H9 (cell line): ENCODE measurements around the gene CSNK1G1. TPM values are rescaled to one million over a fixed set of nuclear protein-coding genes. Genes with fewer than 3 reads are reported as not detected.

Source experiments
- DNase-seq: peaks from one replicate; pipeline ENCODE4 v3.0.0-alpha.2; 2017
- H2AFZ ChIP-seq: one replicate; pipeline ENCODE4 v1.6.1; 2013; ENCODE audit warnings: mild to moderate bottlenecking, low read length, control low read depth, moderate library complexity
- H2AK5ac ChIP-seq: 2 replicates; pipeline ENCODE4 v1.6.1; 2013; ENCODE audit warnings: low read length, control low read depth, mixed read lengths; ENCODE audit not compliant: insufficient read length
- H2BK120ac ChIP-seq: one replicate; pipeline ENCODE4 v1.6.1; 2013; ENCODE audit warnings: low read depth, mild to moderate bottlenecking, low read length, control low read depth, inconsistent platforms; ENCODE audit not compliant: poor library complexity, severe bottlenecking
- H2BK12ac ChIP-seq: 2 replicates; pipeline ENCODE4 v1.6.1; 2013; ENCODE audit warnings: low read length, control low read depth, mixed read lengths, low read depth; ENCODE audit not compliant: insufficient read length
- H2BK15ac ChIP-seq: 2 replicates; pipeline ENCODE4 v1.6.1; 2013; ENCODE audit warnings: low read depth, low read length, control low read depth
- H2BK20ac ChIP-seq: one replicate; pipeline ENCODE4 v1.6.1; 2013; ENCODE audit warnings: low read depth, mild to moderate bottlenecking, low read length, control low read depth, inconsistent platforms; ENCODE audit not compliant: poor library complexity, severe bottlenecking
- H2BK5ac ChIP-seq: 2 replicates; pipeline ENCODE4 v1.6.1; 2013; ENCODE audit warnings: low read length, control low read depth, mixed read lengths; ENCODE audit not compliant: insufficient read length
- H3K14ac ChIP-seq: 2 replicates; pipeline ENCODE4 v1.6.1; 2013; ENCODE audit warnings: low read length, control low read depth; ENCODE audit not compliant: insufficient read depth
- H3K18ac ChIP-seq: 2 replicates; pipeline ENCODE4 v1.6.1; 2013; ENCODE audit warnings: low read depth, mild to moderate bottlenecking, mixed read lengths, low read length, control low read depth; ENCODE audit not compliant: insufficient read length
- H3K23ac ChIP-seq: 2 replicates; pipeline ENCODE4 v1.6.1; 2013; ENCODE audit warnings: low read length, control low read depth, mixed read lengths, low read depth; ENCODE audit not compliant: insufficient read length
- H3K23me2 ChIP-seq: 2 replicates; pipeline ENCODE4 v1.6.1; 2013; ENCODE audit warnings: low read depth, mild to moderate bottlenecking, mixed read lengths, low read length, control low read depth; ENCODE audit not compliant: insufficient read length, poor library complexity, severe bottlenecking
- H3K27ac ChIP-seq: 2 replicates; pipeline ENCODE4 v1.5.1; 2013; ENCODE audit warnings: low read length, control low read depth, mixed read lengths, low read depth; ENCODE audit not compliant: insufficient read length
- H3K27me3 ChIP-seq: 2 replicates; pipeline ENCODE4 v1.6.1; 2013; ENCODE audit warnings: low read length, control low read depth, inconsistent platforms; ENCODE audit not compliant: insufficient read depth
- H3K4ac ChIP-seq: 2 replicates; pipeline ENCODE4 v1.6.1; 2013; ENCODE audit warnings: low read depth, mild to moderate bottlenecking, control low read depth, inconsistent platforms, low read length, moderate library complexity
- H3K4me1 ChIP-seq: 2 replicates; pipeline ENCODE4 v1.6.1; 2013; ENCODE audit warnings: low read length, control low read depth, inconsistent platforms; ENCODE audit not compliant: insufficient read depth
- H3K4me2 ChIP-seq: 2 replicates; pipeline ENCODE4 v1.6.1; 2013; ENCODE audit warnings: low read length, control low read depth, mixed read lengths; ENCODE audit not compliant: insufficient read length, insufficient read depth
- H3K56ac ChIP-seq: 2 replicates; pipeline ENCODE4 v1.6.1; 2013; ENCODE audit warnings: low read depth, mild to moderate bottlenecking, mixed read lengths, low read length, control low read depth; ENCODE audit not compliant: insufficient read length
- H3K79me1 ChIP-seq: 2 replicates; pipeline ENCODE4 v1.6.1; 2013; ENCODE audit warnings: low read depth, mild to moderate bottlenecking, moderate library complexity, low read length, control low read depth, inconsistent platforms; ENCODE audit not compliant: insufficient read depth, poor library complexity, severe bottlenecking
- H3K79me2 ChIP-seq: 2 replicates; pipeline ENCODE4 v1.6.1; 2013; ENCODE audit warnings: low read length, control low read depth, inconsistent platforms; ENCODE audit not compliant: insufficient read depth
- H3K9ac ChIP-seq: 2 replicates; pipeline ENCODE4 v1.6.1; 2013; ENCODE audit warnings: low read length, control low read depth, mixed read lengths; ENCODE audit not compliant: insufficient read length; ENCODE audit errors: extremely low read depth
- H3K9me3 ChIP-seq: one replicate; pipeline ENCODE4 v1.6.1; 2013; ENCODE audit warnings: low read depth, low read length, inconsistent platforms; ENCODE audit not compliant: control insufficient read depth
- H3T11ph ChIP-seq: one replicate; pipeline ENCODE4 v1.6.1; 2013; ENCODE audit warnings: mild to moderate bottlenecking, low read length, control low read depth, inconsistent platforms
- H4K20me1 ChIP-seq: one replicate; pipeline ENCODE4 v1.6.1; 2013; ENCODE audit not compliant: control insufficient read depth, insufficient read length, insufficient read depth
- H4K5ac ChIP-seq: 2 replicates; pipeline ENCODE4 v1.6.1; 2013; ENCODE audit warnings: low read depth, mild to moderate bottlenecking, mixed read lengths, low read length, control low read depth; ENCODE audit not compliant: insufficient read length
- H4K8ac ChIP-seq: replicated peaks from 2 replicates; pipeline ENCODE4 v1.6.1; 2013; ENCODE audit warnings: low read length, control low read depth, mixed read lengths, low read depth; ENCODE audit not compliant: insufficient read length
- H4K91ac ChIP-seq: 2 replicates; pipeline ENCODE4 v1.6.1; 2013; ENCODE audit warnings: low read depth, mild to moderate bottlenecking, moderate library complexity, mixed read lengths, low read length, control low read depth; ENCODE audit not compliant: insufficient read length
- H3K27ac Mint-ChIP-seq, 3 experiments: 2 replicates in 2 of 3; 3 replicates in 1 of 3; pipeline ENCODE4 v1.8.0; 2020 to 2021; ENCODE audit warnings: mixed read lengths in 3 of 3, mild to moderate bottlenecking in 1 of 3, moderate library complexity in 1 of 3
- H3K27me3 Mint-ChIP-seq: 2 replicates; pipeline ENCODE4 v1.8.0; 2021; ENCODE audit warnings: low read depth, mild to moderate bottlenecking, moderate library complexity, mixed read lengths
- H3K36me3 Mint-ChIP-seq, 3 experiments: 2 replicates in 2 of 3; 3 replicates in 1 of 3; pipeline ENCODE4 v1.8.0; 2020 to 2021; ENCODE audit warnings: low read depth in 3 of 3, mixed read lengths in 3 of 3; ENCODE audit not compliant: insufficient read depth in 1 of 3
- H3K4me1 Mint-ChIP-seq, 2 experiments: 2 replicates each; pipeline ENCODE4 v1.8.0; 2020; ENCODE audit warnings: mixed read lengths in 2 of 2
- H3K4me3 Mint-ChIP-seq, 2 experiments: 2 replicates in 1 of 2; 3 replicates in 1 of 2; pipeline ENCODE4 v1.8.0; 2020 to 2021; ENCODE audit warnings: mild to moderate bottlenecking in 2 of 2, mixed read lengths in 2 of 2, moderate library complexity in 1 of 2
- H3K9me3 Mint-ChIP-seq, 2 experiments: 2 replicates in 1 of 2; 3 replicates in 1 of 2; pipeline ENCODE4 v1.8.0; 2020; ENCODE audit warnings: mild to moderate bottlenecking in 2 of 2, mixed read lengths in 2 of 2, moderate library complexity in 1 of 2
- WGBS: extraction: QIAGEN DNeasy Blood & Tissue Kit; methylation state at CpG from one replicate; pipeline ENCODE4 v1.1.7; 2013; ENCODE audit warnings: missing lambda C conversion rate, low lambda C conversion rate, mixed read lengths; ENCODE audit not compliant: insufficient read length; ENCODE audit errors: extremely low coverage; 5-methylcytosine and 5-hydroxymethylcytosine counted together
- total RNA-seq: library from RNA; stranded (reverse); gene quantifications from 2 replicates; pipeline ENCODE4 v1.2.1, GENCODE V29; 2021
- TF ChIP-seq, protein P1 (sequence below): fragments of 200-600 bp; sonication (generic); conservative IDR thresholded peaks from 3 replicates; pipeline ENCODE4 v1.8.0; 2021; ENCODE audit warnings: antibody characterized with exemption, mild to moderate bottlenecking

Gene CSNK1G1
- total RNA-seq, 1 experiment from 2014 or later, result 17.1 TPM

GRCh38 chr15:64315216-64315615, 40.8 kb downstream of the CSNK1G1 start:
- Histone ChIP-seq H3T11ph (no peak overlapping the region), H3K4ac (no peak overlapping the region), H2BK15ac (no peak overlapping the region), H2BK5ac (no peak overlapping the region), H4K8ac (no peak overlapping the region), H2BK20ac (no peak overlapping the region), H2AK5ac (no peak overlapping the region), H3K56ac (no peak overlapping the region), H4K91ac (no peak overlapping the region), H4K5ac (no peak overlapping the region), H3K79me1 (no peaks in the 10 kb centered on the region), H3K23me2 (no peaks in the 10 kb centered on the region), H3K27me3 (no peaks in the 10 kb centered on the region), H3K79me2 (no peaks in the 10 kb centered on the region), H2AFZ (no peak overlapping the region), H2BK120ac (no peak overlapping the region), H3K4me2 (no peak overlapping the region), H3K27ac (no peak overlapping the region), H3K23ac (no peak overlapping the region), H4K20me1 (no peaks in the 10 kb centered on the region), H3K9ac (no peak overlapping the region), H3K9me3 (no peaks in the 10 kb centered on the region), H3K18ac (no peak overlapping the region), H2BK12ac (no peak overlapping the region), H3K4me1 (no peaks in the 10 kb centered on the region), H3K14ac (no peak overlapping the region)
- TF ChIP-seq, protein P1, sequence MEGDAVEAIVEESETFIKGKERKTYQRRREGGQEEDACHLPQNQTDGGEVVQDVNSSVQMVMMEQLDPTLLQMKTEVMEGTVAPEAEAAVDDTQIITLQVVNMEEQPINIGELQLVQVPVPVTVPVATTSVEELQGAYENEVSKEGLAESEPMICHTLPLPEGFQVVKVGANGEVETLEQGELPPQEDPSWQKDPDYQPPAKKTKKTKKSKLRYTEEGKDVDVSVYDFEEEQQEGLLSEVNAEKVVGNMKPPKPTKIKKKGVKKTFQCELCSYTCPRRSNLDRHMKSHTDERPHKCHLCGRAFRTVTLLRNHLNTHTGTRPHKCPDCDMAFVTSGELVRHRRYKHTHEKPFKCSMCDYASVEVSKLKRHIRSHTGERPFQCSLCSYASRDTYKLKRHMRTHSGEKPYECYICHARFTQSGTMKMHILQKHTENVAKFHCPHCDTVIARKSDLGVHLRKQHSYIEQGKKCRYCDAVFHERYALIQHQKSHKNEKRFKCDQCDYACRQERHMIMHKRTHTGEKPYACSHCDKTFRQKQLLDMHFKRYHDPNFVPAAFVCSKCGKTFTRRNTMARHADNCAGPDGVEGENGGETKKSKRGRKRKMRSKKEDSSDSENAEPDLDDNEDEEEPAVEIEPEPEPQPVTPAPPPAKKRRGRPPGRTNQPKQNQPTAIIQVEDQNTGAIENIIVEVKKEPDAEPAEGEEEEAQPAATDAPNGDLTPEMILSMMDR, result no peak
- WGBS, result no CpG with 5 or more reads among the region's 4 CpGs
- no peak for DNase-seq
- H3K36me3 Mint-ChIP-seq, result no peaks in the 10 kb centered on the region
- no peaks in the 10 kb centered on the region for H3K27me3 Mint-ChIP-seq
- peaks cover 9 to 12% of the 10 kb centered on the region in 2 experiments for H3K4me1 Mint-ChIP-seq
- peak overlapping the region; percentile 29 to 81 (median 52); a peak in 4 of 7 replicates for H3K27ac Mint-ChIP-seq
- no peak overlapping the region for H3K4me3 Mint-ChIP-seq
- peaks cover 0 to 3% of the 10 kb centered on the region in 2 experiments; a peak in 2 of 5 replicates for H3K9me3 Mint-ChIP-seq
